Amygdala (tissue), 56 donors: ENCODE results near the gene PALB2.
"Not testable (repeated sequence)": the region's sequence is repeated elsewhere in the genome, so short reads cannot be mapped to it uniquely, and the experiment has no call there.

Experiments
- DNase-seq, 56 donors: peaks; one replicate each; lab custom pipeline; 2025; lab: John Stamatoyannopoulos, UW

PALB2 gene

GRCh38 chr16:23584186-23585076 is 56.7 kb downstream of the PALB2 start:
- no peak for DNase-seq

GRCh38 chr16:23583271-23583670 is 57.8 kb downstream of the PALB2 start:
- not testable (repeated sequence) for DNase-seq

GRCh38 chr16:23581764-23582163 is 59.3 kb downstream of the PALB2 start:
- DNase-seq: no peak

- DNase-seq: no peak
These were observed 60.7 kb downstream of the PALB2 start for GRCh38 chr16:23580391-23580790.

GRCh38 chr16:23579371-23579770 is 61.7 kb downstream of the PALB2 start:
- DNase-seq: no peak

- DNase-seq: peak in 3 of 56 donors; percentile 4 to 28 (median 9)
These were observed 62.8 kb downstream of the PALB2 start for GRCh38 chr16:23578101-23578830.

GRCh38 chr16:23577493-23577892 is 63.6 kb downstream of the PALB2 start:
- DNase-seq: no peak

- no peak for DNase-seq
These were observed 65.3 kb downstream of the PALB2 start for GRCh38 chr16:23575834-23576233.

GRCh38 chr16:23573817-23574216 is 67.3 kb downstream of the PALB2 start:
- no peak for DNase-seq

GRCh38 chr16:23572394-23572793 is 68.7 kb downstream of the PALB2 start:
- no peak for DNase-seq

- no peak for DNase-seq
These were observed 69.2 kb downstream of the PALB2 start for GRCh38 chr16:23571895-23572294.

GRCh38 chr16:23570992-23571632 is 70.0 kb downstream of the PALB2 start:
- peak in 9 of 56 donors; percentile 1 to 30 (median 6) for DNase-seq

GRCh38 chr16:23567602-23568001 is 73.5 kb downstream of the PALB2 start:
- DNase-seq: no peak

GRCh38 chr16:23566724-23567123 is 74.4 kb downstream of the PALB2 start:
- DNase-seq: no peak

- peak in 1 of 56 donors; percentile 11 for DNase-seq
These were observed 76.3 kb downstream of the PALB2 start for GRCh38 chr16:23564575-23565363.

- no peak for DNase-seq
These were observed 77.9 kb downstream of the PALB2 start for GRCh38 chr16:23563186-23563585.

GRCh38 chr16:23562505-23562904 is 78.6 kb downstream of the PALB2 start:
- no peak for DNase-seq

- no peak for DNase-seq
These were observed 79.5 kb downstream of the PALB2 start for GRCh38 chr16:23561586-23561985.

- peak in 14 of 56 donors; percentile 19 to 55 (median 46) for DNase-seq
These were observed 83.1 kb downstream of the PALB2 start for GRCh38 chr16:23557779-23558702.
